GM19397 (cell line): ENCODE measurements around the gene GLS.

Experiments used
- ATAC-seq: cut with Tn5 transposase; IDR thresholded peaks from one replicate; pipeline ENCODE4 v1.9.1; 2021; ENCODE audit warnings: mild to moderate bottlenecking, moderate library complexity; ENCODE audit not compliant: unreplicated experiment

GLS gene

DNA sequence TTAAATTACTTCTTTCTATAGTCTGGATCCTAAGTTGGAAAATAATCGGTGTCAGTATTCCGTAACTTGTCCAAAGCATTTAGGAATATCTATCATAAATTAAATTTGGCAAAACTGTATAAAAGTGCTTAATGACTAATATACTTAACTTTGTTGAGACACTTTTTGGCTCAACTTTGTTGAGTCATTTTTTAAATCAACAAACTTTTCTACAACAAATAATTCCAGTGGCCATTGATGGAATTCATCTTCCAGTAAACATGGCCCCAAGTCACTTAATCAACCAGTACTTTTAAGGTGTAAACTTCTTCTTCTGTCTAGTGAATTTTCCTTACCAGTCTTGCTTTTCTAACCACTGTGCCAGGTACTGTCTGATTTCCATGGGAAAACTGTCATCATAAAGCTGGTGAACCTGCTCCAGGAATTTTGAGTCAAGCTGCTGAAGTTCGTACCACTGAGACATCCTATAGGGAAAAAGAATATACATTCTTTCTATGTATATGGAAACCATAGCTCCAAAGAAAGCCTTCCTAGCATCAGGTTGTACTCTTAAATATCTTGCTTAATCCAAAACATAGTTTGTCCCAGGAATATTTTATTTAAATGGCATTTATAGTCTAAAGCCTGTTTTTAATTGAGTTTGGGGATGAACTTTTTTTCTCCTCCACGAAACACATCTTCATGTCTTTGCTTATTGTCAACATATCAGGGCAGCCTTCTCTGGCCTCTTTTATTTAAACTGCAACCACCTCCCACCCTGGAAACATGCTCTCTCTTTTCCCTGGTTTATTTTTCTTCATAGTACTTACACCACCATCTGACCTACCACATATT, 129.1 kb downstream of the GLS start:
- no peak for ATAC-seq

- ATAC-seq = no peak
These were observed 130.6 kb downstream of the GLS start for GRCh38 chr2:191010887-191011885.

GRCh38 chr2:191012346-191012745, 131.7 kb downstream of the GLS start:
- ATAC-seq = no peak

GRCh38 chr2:191012845-191013681, 132.4 kb downstream of the GLS start:
- no peak for ATAC-seq

GRCh38 chr2:191013682-191013931, 133.0 kb downstream of the GLS start:
- ATAC-seq = no peak

- ATAC-seq = peak; percentile 81
These were observed 133.5 kb downstream of the GLS start, which contains the start of gene STAT1 for GRCh38 chr2:191013932-191014652. Gene STAT1, minus strand, starts transcription at chr2:191014171. Its CDS starts 4,168 bp downstream, at chr2:191010003.

GRCh38 chr2:191014653-191015020, 134.0 kb downstream of the GLS start:
- no peak for ATAC-seq
